Measurements from ENCODE around the gene ATXN7L2.
"Not testable (repeated sequence)": the region's sequence is repeated elsewhere in the genome, so short reads cannot be mapped to it uniquely, and the experiment has no call there.

The ATXN7L2 gene, protein sequence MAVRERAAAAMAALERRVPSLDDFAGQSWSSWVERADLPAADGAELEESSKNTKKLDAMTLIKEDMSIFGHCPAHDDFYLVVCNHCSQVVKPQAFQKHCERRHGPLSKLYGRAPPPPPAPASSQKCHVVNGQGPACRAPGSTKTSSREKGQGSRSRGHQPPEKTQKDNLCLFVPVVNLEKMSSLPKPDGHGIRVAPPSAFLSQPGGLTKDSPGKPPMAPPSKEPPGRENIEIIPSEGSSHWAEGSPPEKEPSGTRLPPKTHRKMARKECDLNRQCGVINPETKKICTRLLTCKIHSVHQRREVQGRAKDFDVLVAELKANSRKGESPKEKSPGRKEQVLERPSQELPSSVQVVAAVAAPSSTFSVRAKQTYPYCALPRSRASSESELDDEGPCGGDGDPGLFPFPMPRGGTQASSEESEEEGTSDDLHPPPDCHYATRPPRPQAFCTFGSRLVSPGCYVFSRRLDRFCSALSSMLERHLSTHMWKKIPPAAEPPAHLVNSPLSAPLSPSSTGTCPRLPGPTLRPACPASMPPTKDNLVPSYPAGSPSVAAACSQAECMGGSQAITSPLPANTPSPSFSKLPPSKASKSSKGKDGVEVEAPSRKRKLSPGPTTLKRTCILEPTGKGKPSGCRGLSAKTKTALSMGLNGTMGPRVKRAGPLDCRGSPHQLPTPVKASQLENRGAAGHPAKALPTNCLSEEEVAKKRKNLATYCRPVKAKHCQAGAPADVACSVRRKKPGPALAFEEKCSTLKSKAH
- total RNA-seq, result 14.9 to 19.3 reads per million in 2 donors

- peak; percentile 85 for DNase-seq
Measured at GRCh38 chr1:109483672-109484518, at the start of gene ATXN7L2. TSS of gene ATXN7L2 (plus strand) at chr1:109483905. CDS start at chr1:109483954, 49 bp downstream.

DNA sequence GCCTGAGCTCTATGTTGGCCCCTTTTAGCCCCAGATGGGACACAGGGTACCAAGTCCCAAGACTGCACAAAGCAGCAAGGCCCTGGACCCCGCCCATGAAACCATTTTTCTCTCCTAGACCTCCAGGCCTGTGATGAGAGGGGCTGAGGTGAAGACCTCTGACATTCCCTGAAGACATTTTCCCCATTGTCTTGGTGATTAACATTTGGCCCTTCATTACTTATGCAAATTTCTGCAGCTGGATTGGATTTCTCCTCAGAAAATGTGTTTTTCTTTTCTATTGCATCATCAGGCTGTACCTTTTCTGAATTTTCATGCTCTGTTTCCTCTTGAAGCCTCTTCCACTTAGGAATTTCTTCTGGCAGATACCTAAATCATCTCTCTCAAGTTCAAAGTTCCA, 49.2 kb upstream of the ATXN7L2 start:
- no peak for DNase-seq

- no peak for DNase-seq
Measured at GRCh38 chr1:109438798-109439297, 44.9 kb upstream of the ATXN7L2 start.

DNA sequence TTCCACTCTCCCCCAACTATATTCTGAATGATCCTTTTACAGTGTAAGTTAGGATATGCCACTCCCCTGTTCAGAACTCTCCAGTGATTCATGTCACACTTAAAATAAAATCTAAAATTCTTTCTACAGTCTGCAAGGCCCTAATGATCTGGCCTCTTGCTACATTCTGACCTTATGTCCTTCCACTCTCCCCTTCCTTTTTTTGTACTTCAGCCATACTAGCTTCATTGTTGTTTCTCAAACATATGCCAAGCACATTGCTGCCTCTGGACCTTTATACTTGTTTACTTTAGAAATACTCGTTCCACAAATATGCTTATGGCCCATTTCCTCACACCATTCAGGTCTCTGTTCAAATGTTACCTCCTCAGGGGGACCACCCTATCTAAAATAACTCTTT, 42.6 kb upstream of the ATXN7L2 start:
- no peak for DNase-seq

- no peak for DNase-seq
Measured at GRCh38 chr1:109443476-109443875, 40.2 kb upstream of the ATXN7L2 start.

GRCh38 chr1:109444346-109444745, 39.4 kb upstream of the ATXN7L2 start:
- DNase-seq, result no peak

- not testable (repeated sequence) for DNase-seq
Measured at GRCh38 chr1:109445949-109446695, 37.6 kb upstream of the ATXN7L2 start.

- DNase-seq, result no peak
Measured at GRCh38 chr1:109447524-109447923, 36.2 kb upstream of the ATXN7L2 start.

GRCh38 chr1:109454497-109455133, 29.1 kb upstream of the ATXN7L2 start:
- DNase-seq, result no peak

DNA sequence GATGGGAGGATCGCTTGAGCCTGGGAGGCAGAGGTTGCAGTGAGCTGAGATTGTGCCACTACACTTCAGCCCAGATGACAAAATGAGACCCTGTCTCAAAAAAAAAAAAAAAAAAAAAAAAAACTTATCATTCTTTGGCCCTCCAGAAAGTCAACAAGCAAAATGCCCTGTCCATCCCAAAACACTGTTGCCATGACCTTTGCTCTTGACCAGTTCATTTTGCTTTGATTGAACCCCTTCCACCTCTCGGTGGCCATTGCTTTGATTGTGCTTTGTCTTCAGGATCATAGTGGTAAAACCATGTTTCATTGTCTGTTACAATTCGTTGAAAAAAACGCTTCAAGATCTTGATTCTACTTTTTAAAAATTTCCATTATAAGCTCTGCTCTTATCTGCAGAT, 25.9 kb upstream of the ATXN7L2 start:
- DNase-seq, result no peak

GRCh38 chr1:109466125-109466451, 17.6 kb upstream of the ATXN7L2 start:
- DNase-seq, result no peak

- no peak for DNase-seq
Measured at GRCh38 chr1:109466452-109467300, 17.0 kb upstream of the ATXN7L2 start, which contains the start of gene SYPL2. TSS of gene SYPL2 (plus strand) at chr1:109466546. CDS start at chr1:109466844, 298 bp downstream.

DNA sequence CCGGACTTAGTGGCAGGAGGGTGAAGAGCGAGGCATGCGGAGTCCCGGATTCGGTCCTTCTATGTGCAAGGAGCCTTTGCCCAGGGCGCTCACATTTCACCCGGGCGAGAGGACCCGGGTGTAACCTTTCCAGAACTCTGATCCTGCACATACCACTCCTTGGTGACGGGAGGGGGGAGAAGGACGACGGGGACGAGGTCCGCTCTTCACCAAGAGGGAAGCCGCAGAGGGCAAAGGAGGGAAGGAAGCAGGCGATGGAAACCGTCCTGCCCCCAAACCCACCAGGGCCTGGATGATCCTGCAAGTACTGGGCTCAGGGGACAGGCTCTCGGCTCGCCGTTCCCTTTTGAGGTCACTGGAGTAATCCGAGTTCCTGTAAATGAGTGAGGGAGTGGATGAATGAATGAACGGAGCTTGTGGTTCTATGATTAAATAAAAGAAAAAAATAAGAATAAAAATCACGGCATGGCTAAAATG, 16.4 kb upstream of the ATXN7L2 start:
- no peak for DNase-seq

GRCh38 chr1:109468061-109468460, 15.6 kb upstream of the ATXN7L2 start:
- no peak for DNase-seq

DNA sequence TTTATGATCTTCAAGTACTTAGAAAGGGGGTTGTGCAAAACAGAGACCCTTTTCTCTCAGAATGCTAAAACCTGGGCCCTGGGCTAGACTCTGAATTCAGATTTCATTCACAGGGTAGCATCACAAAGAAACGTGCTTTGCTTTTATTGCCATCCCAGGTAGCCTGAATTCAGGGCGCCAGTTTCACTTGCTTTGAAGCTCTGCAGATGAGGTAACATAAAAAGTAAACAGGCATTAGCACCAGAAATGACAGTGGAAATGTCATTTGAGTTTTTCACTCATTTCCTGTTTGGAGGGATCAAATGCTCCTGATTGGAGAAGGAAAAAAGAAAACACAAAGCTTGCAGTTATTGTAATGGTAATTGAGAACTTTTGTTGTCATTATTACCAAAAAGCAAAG, 14.8 kb upstream of the ATXN7L2 start:
- no peak for DNase-seq

- no peak for DNase-seq
Measured at GRCh38 chr1:109470245-109470644, 13.5 kb upstream of the ATXN7L2 start.

DNA sequence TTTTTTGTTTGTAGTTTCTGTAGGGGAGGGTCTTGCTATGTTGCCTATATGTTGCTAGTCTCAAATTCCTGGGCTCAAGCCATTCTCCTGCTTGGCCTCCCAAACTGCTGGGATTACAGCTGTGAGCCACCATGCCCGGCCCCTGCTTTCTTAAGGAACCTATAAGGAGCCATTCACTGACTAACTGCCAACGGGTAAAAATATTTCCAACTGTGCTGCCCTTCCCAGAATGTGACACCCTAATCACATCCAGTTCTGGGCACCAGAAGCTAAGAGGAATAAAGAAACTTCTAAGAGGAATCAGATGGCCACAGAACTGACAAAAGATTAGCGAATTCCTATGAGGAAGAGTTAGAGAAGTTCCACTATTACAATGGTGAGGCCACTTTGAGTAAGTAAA, 10.9 kb upstream of the ATXN7L2 start:
- no peak for DNase-seq

DNA sequence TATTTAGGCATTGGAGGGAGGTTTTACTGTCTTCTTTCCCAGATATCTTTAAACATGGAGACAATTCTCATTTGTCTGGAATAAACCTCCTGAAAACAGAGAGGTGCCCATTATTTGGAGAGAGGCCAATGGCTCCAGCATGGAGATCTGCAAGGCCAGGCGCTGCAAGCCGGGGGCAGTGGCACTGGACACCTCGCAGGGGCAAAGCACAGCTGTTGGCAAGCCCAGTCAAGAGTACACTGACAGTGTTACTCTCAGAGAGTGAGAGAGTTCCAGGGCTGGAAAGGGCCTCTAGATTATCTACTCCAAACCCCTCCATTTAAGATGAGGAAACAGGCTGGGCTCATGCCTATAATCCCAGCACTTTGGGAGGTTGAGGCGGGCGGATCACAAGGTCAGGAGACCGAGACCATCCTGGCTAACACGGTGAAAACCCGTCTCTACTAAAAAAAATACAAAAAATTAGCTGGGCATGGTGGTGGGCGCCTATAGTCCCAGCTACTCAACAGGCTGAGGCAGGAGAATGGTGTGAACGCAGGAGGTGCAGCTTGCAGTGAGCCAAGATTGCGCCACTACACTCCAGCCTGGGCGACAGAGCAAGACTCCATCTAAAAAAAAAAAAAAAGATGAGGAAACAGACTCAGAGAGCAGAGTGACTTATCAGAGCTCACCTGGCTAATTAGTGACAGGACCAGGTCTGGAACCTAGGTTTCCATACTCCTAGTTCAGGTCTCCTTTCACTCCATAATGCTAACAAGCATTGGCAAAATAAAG, 10.2 kb upstream of the ATXN7L2 start:
- DNase-seq, result not testable (repeated sequence)

DNA sequence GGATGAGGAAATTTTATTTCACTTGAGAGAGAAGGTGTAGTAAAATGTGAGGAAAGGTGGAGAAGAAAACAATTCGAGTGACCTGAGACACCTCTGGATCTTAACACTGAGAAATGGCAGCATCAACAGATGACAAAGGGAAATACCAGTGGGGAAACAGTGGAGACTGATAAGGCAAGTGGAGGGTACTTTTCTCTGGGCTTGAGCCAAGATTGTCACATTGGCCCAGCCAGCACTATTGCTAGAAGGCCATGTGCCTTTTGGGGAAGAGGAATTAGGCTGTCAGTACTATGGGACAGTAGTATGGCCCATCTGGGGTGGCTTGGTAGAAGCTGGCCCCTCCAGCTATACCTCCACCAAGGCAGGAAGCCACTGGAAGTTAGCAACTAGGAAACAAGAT, 9.0 kb upstream of the ATXN7L2 start:
- no peak for DNase-seq

- DNase-seq, result no peak
Measured at GRCh38 chr1:109475261-109475660, 8.4 kb upstream of the ATXN7L2 start.

Measured in activated gamma-delta T cell (primary cell).